Neuronal stem cell (in vitro differentiated cells): ENCODE measurements around the gene MGMT. TPM values are rescaled to one million over a fixed set of nuclear protein-coding genes. Genes with fewer than 3 reads are reported as not detected.
A peak's percentile ranks its signal among the peaks of the same experiment; 100 is the strongest.

ENCODE experiments used
- DNase-seq: peaks from one replicate; pipeline ENCODE4 v3.0.0-alpha.2; 2013; ENCODE audit warnings: low spot score
- H2AFZ ChIP-seq: one replicate; pipeline ENCODE4 v1.6.1; 2013; ENCODE audit warnings: mild to moderate bottlenecking, low read length, inconsistent platforms
- H2AK5ac ChIP-seq: 2 replicates; pipeline ENCODE4 v1.6.1; 2013; ENCODE audit warnings: low read depth, mild to moderate bottlenecking, inconsistent platforms, low read length, moderate library complexity, mixed read lengths
- H2BK120ac ChIP-seq: 2 replicates; pipeline ENCODE4 v1.6.1; 2013; ENCODE audit warnings: low read depth, mild to moderate bottlenecking, inconsistent platforms, low read length, moderate library complexity, mixed read lengths
- H2BK12ac ChIP-seq: one replicate; pipeline ENCODE4 v1.6.1; 2013; ENCODE audit warnings: low read length, inconsistent platforms
- H2BK15ac ChIP-seq: 2 replicates; pipeline ENCODE4 v1.6.1; 2013; ENCODE audit warnings: mild to moderate bottlenecking, low read length, inconsistent platforms, mixed read lengths
- H2BK5ac ChIP-seq: one replicate; pipeline ENCODE4 v1.6.1; 2013; ENCODE audit warnings: inconsistent platforms, mild to moderate bottlenecking, low read length, moderate library complexity
- H3K14ac ChIP-seq: one replicate; pipeline ENCODE4 v1.6.1; 2013; ENCODE audit warnings: low read length, inconsistent platforms
- H3K18ac ChIP-seq: 2 replicates; pipeline ENCODE4 v1.6.1; 2013; ENCODE audit warnings: low read length, inconsistent platforms
- H3K23ac ChIP-seq: 2 replicates; pipeline ENCODE4 v1.6.1; 2013; ENCODE audit warnings: low read depth, mild to moderate bottlenecking, mixed read lengths, low read length, inconsistent platforms; ENCODE audit not compliant: poor library complexity
- H3K27ac ChIP-seq: replicated peaks from 3 replicates; pipeline ENCODE4 v1.5.1; 2013; ENCODE audit warnings: low read length, inconsistent platforms
- H3K27me3 ChIP-seq, 3 experiments: 2 replicates each; pipeline ENCODE4 v1.6.1; 2013; ENCODE audit warnings: low read length in 3 of 3, mild to moderate bottlenecking in 2 of 3, inconsistent platforms in 1 of 3, low read depth in 1 of 3, mixed read lengths in 1 of 3, moderate library complexity in 1 of 3; ENCODE audit not compliant: control insufficient read depth in 3 of 3, insufficient read depth in 3 of 3
- H3K36me3 ChIP-seq, 2 donors: replicated peaks in 1 of 2; 2 replicates each; pipeline ENCODE4 v1.6.1; 2013; ENCODE audit warnings: low read length in 2 of 2; ENCODE audit not compliant: control insufficient read depth in 2 of 2, insufficient read depth in 2 of 2
- H3K4ac ChIP-seq: 2 replicates; pipeline ENCODE4 v1.6.1; 2013; ENCODE audit warnings: inconsistent platforms, mild to moderate bottlenecking, low read length, moderate library complexity
- H3K4me1 ChIP-seq, 2 donors: 1 replicate in 1 of 2; 2 replicates in 1 of 2; pipeline ENCODE4 v1.6.1; 2013; ENCODE audit warnings: low read length in 2 of 2, low read depth in 1 of 2; ENCODE audit not compliant: control insufficient read depth in 2 of 2, insufficient read depth in 1 of 2
- H3K4me2 ChIP-seq: one replicate; pipeline ENCODE4 v1.6.1; 2013; ENCODE audit warnings: mild to moderate bottlenecking, low read length, inconsistent platforms; ENCODE audit not compliant: insufficient read depth, poor library complexity, severe bottlenecking
- H3K4me3 ChIP-seq, 2 donors: 2 replicates each; pipeline ENCODE4 v1.5.1; 2013; ENCODE audit warnings: low read length in 2 of 2, mild to moderate bottlenecking in 2 of 2, inconsistent platforms in 1 of 2, moderate library complexity in 1 of 2
- H3K79me1 ChIP-seq: one replicate; pipeline ENCODE4 v1.6.1; 2013; ENCODE audit warnings: low read depth, mild to moderate bottlenecking, inconsistent platforms, low read length, moderate library complexity
- H3K9ac ChIP-seq: one replicate; pipeline ENCODE4 v1.6.1; 2013; ENCODE audit warnings: mild to moderate bottlenecking, low read depth, low read length, inconsistent platforms; ENCODE audit not compliant: poor library complexity
- H3K9me3 ChIP-seq, 2 donors: replicated peaks in 1 of 2; 2 replicates each; pipeline versions ENCODE3 to v1.6.1; 2013; ENCODE audit warnings: low read length in 2 of 2, mild to moderate bottlenecking in 2 of 2, inconsistent platforms in 1 of 2, low read depth in 1 of 2, mixed read lengths in 1 of 2, moderate library complexity in 1 of 2; ENCODE audit not compliant: control insufficient read depth in 2 of 2, insufficient read depth in 1 of 2
- H4K8ac ChIP-seq: one replicate; pipeline ENCODE4 v1.6.1; 2013; ENCODE audit warnings: low read depth, mild to moderate bottlenecking, inconsistent platforms, low read length, moderate library complexity
- H4K91ac ChIP-seq: one replicate; pipeline ENCODE4 v1.6.1; 2013; ENCODE audit warnings: low read length, low read depth, mild to moderate bottlenecking, inconsistent platforms; ENCODE audit not compliant: poor library complexity
- WGBS, 2 donors: extraction: QIAGEN DNeasy Blood & Tissue Kit; methylation state at CpG; one replicate each; pipeline ENCODE4 v1.1.7; 2013; ENCODE audit warnings: missing lambda C conversion rate in 2 of 2, mixed read lengths in 1 of 2; ENCODE audit not compliant: insufficient read length in 2 of 2, insufficient replicate concordance in 1 of 2; ENCODE audit errors: extremely low coverage in 2 of 2; 5-methylcytosine and 5-hydroxymethylcytosine counted together
- polyA plus RNA-seq, 2 experiments: library from polyadenylated mRNA; stranded (reverse); fragments of 200-250 nt; gene quantifications; one replicate each; pipeline ENCODE4 v1.2.3, GENCODE V29; 2013

MGMT gene
- polyA plus RNA-seq (2013, experiment 1 of 2), result 17.3 TPM
- 16.8 TPM for polyA plus RNA-seq (2013, experiment 2 of 2)

DNA sequence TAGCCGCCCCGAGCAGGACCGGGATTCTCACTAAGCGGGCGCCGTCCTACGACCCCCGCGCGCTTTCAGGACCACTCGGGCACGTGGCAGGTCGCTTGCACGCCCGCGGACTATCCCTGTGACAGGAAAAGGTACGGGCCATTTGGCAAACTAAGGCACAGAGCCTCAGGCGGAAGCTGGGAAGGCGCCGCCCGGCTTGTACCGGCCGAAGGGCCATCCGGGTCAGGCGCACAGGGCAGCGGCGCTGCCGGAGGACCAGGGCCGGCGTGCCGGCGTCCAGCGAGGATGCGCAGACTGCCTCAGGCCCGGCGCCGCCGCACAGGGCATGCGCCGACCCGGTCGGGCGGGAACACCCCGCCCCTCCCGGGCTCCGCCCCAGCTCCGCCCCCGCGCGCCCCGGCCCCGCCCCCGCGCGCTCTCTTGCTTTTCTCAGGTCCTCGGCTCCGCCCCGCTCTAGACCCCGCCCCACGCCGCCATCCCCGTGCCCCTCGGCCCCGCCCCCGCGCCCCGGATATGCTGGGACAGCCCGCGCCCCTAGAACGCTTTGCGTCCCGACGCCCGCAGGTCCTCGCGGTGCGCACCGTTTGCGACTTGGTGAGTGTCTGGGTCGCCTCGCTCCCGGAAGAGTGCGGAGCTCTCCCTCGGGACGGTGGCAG is at the start of gene MGMT:
TSS of gene MGMT (plus strand) at position 539 of the 656 bp plus-strand sequence.
- Histone ChIP-seq H2BK12ac (no peak within 1 kb of the TSS), H3K9me3 (no peaks in the 10 kb centered on the region), H3K4me2 (peak within 1 kb of the TSS; percentile 94), H2BK120ac (no peak within 1 kb of the TSS), H3K4me1 (peaks cover 0 to 3% of the 10 kb centered on the region in 2 donors), H3K4me3 (peak within 1 kb of the TSS; percentile 20 to 87), H3K79me1 (no peaks in the 10 kb centered on the region), H3K9ac (peak within 1 kb of the TSS; percentile 89), H3K36me3 (no peaks in the 10 kb centered on the region), H4K91ac (peak within 1 kb of the TSS; percentile 1), H3K27ac (no peak within 1 kb of the TSS), H4K8ac (no peak within 1 kb of the TSS), H2BK5ac (no peak within 1 kb of the TSS), H2AK5ac (peak within 1 kb of the TSS; percentile 88), H2AFZ (peak within 1 kb of the TSS; percentile 66), H3K18ac (peak within 1 kb of the TSS; percentile 98), H3K27me3 (no peaks in the 10 kb centered on the region), H3K23ac (no peak within 1 kb of the TSS), H2BK15ac (peak within 1 kb of the TSS; percentile 26), H3K14ac (no peak within 1 kb of the TSS), H3K4ac (peak within 1 kb of the TSS; percentile 79)
- DNase-seq, result peak; percentile 87
- no CpG with 5 or more reads among the region's 85 CpGs for WGBS, 2 donors

DNA sequence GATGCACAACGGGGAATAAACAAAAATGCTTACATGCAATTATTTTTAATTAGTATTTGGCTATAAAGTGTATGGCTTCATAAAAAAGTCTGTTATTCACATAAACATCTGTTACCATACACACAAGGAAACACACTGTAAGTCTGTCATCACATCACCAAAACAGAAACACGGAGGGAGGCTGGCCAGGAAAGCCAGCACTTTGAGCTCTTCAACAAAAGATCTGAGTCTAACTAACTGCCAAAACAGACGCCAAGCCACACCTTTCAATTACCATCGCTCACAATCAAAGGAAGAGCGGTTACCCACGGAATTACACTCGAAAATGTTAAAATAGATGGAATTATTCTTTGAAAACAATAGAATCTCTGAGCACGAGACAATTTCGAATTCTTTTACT is 49.2 kb upstream of the MGMT start:
- Histone ChIP-seq H3K4me2 (no peak overlapping the region), H3K18ac (no peak overlapping the region), H3K23ac (no peak overlapping the region), H2AK5ac (no peak overlapping the region), H2AFZ (no peak overlapping the region), H3K4me3 (no peak overlapping the region), H3K4ac (no peak overlapping the region), H3K36me3 (no peaks in the 10 kb centered on the region), H3K14ac (no peak overlapping the region), H3K27me3 (no peaks in the 10 kb centered on the region), H3K9ac (no peak overlapping the region), H3K4me1 (peaks cover 0 to 9% of the 10 kb centered on the region in 2 donors), H2BK5ac (no peak overlapping the region), H3K27ac (no peak overlapping the region), H2BK15ac (no peak overlapping the region), H2BK120ac (no peak overlapping the region), H3K79me1 (no peaks in the 10 kb centered on the region), H3K9me3 (no peaks in the 10 kb centered on the region), H2BK12ac (no peak overlapping the region), H4K91ac (no peak overlapping the region), H4K8ac (no peak overlapping the region)
- no CpG with 5 or more reads among the region's 9 CpGs for WGBS, 2 donors
- DNase-seq, result no peak

DNA sequence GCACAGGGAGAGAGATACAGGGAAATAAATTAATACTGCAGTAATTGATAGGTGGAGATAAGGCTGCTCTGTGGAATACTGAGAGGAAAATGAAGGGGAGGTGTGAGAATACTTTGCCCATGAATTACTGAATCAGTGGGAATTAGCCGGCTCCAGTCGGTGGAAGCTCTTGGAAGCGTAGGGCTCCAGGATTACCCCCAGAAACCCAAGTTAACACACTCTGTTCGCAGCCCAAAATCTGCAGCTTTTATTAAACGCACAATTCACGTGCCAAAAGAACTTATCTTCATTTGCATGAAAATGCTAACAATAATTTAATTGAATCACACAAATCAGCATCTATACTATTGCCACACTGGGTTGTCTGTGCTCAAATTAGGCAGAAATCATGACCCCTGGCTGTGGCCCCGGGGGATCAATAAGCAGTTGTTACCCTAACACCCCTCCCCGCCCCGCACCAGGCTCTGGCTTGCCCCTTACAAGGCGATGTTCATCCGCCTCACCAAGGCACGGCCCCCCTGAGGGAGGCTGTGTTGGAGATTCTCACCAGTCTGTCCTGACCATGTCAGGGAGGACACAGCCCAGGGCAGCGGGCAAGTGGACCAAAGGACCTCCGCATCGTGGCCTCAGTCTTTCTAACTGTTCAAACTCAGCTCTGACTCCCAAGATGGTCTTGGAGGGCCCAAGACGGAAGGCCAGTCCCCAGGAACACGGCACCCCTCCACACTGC is 48.4 kb upstream of the MGMT start:
- peak overlapping the region; percentile 26 for H2BK15ac ChIP-seq
- H3K4me3 ChIP-seq, result no peak overlapping the region
- peak overlapping the region; percentile 57 for H2AK5ac ChIP-seq
- no peak overlapping the region for H2BK12ac ChIP-seq
- H3K4ac ChIP-seq, result no peak overlapping the region
- no CpG with 5 or more reads among the region's 17 CpGs for WGBS, 2 donors
- H2BK120ac ChIP-seq, result no peak overlapping the region
- no peak overlapping the region for H3K27ac ChIP-seq
- H4K8ac ChIP-seq, result no peak overlapping the region
- no peak overlapping the region for H4K91ac ChIP-seq
- no peaks in the 10 kb centered on the region for H3K27me3 ChIP-seq
- peaks cover 0 to 11% of the 10 kb centered on the region in 2 donors for H3K4me1 ChIP-seq
- H2BK5ac ChIP-seq, result peak overlapping the region; percentile 58
- peak overlapping the region; percentile 31 for H3K14ac ChIP-seq
- no peaks in the 10 kb centered on the region for H3K36me3 ChIP-seq
- DNase-seq, result no peak
- no peaks in the 10 kb centered on the region for H3K79me1 ChIP-seq
- no peak overlapping the region for H3K23ac ChIP-seq
- H3K9me3 ChIP-seq, result no peaks in the 10 kb centered on the region
- peak overlapping the region; percentile 44 for H3K18ac ChIP-seq
- no peak overlapping the region for H3K9ac ChIP-seq
- H3K4me2 ChIP-seq, result no peak overlapping the region
- no peak overlapping the region for H2AFZ ChIP-seq

DNA sequence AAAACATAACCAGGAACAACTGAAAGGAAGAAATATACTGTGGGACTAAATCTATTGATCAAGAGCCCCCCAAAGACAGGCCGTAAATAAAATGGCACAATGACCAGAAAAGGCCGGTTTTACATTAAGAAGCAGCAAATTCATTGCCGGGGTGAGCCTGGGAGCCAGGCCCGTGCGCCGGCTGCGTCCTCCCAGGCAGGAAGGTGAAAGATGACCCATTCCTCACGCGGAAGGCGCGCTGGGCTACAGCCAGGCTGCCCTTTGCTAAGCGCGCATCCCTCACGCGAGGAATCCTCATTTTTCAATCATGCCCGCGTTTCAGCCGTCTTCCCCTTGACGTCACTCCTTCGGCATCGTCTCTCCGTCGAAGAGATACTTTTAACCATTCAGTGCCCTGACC is 47.6 kb upstream of the MGMT start:
- H4K8ac ChIP-seq, result no peak overlapping the region
- peak overlapping the region; percentile 66 for H2AK5ac ChIP-seq
- no peaks in the 10 kb centered on the region for H3K36me3 ChIP-seq
- peaks cover 0 to 11% of the 10 kb centered on the region in 2 donors for H3K4me1 ChIP-seq
- no peak overlapping the region for H3K4ac ChIP-seq
- H3K4me3 ChIP-seq, result no peak overlapping the region
- WGBS, 2 donors, result no CpG with 5 or more reads among the region's 23 CpGs
- H3K9ac ChIP-seq, result no peak overlapping the region
- no peaks in the 10 kb centered on the region for H3K79me1 ChIP-seq
- H3K27me3 ChIP-seq, result no peaks in the 10 kb centered on the region
- H2BK120ac ChIP-seq, result no peak overlapping the region
- no peak overlapping the region for H3K23ac ChIP-seq
- no peak overlapping the region for H3K4me2 ChIP-seq
- peak overlapping the region; percentile 20 for H3K18ac ChIP-seq
- no peak overlapping the region for H3K27ac ChIP-seq
- H2BK15ac ChIP-seq, result no peak overlapping the region
- no peak overlapping the region for H3K14ac ChIP-seq
- H2AFZ ChIP-seq, result no peak overlapping the region
- no peak for DNase-seq
- H4K91ac ChIP-seq, result no peak overlapping the region
- no peak overlapping the region for H2BK12ac ChIP-seq
- H3K9me3 ChIP-seq, result no peaks in the 10 kb centered on the region
- H2BK5ac ChIP-seq, result peak overlapping the region; percentile 58
